Measurements from ENCODE around the gene MROH2A.

GRCh38 chr2:233833345-233833744, 55.2 kb downstream of the MROH2A start:
- TF ChIP-seq EZH2 (IDR thresholded peaks at IDR 0.05) (no peak), FOXP2 (optimal IDR thresholded peaks at IDR 0.05; ENCODE audit: control extremely low read depth, extremely low read length, insufficient read depth) (no peak), POLR2AphosphoS5 (IDR thresholded peaks at IDR 0.05; ENCODE audit: borderline replicate concordance, low read depth, low read length) (no peak; the same call in none of the 2 replicates)

Measured in SK-N-MC (cell line).